Activated CD8-positive, alpha-beta memory T cell treated with anti-CD3 and anti-CD28 coated beads, Interleukin-2, amount 50 U/mL, for 4 hours (primary cell): ENCODE data around the gene DNAH17.
A peak's percentile ranks its signal among the peaks of the same experiment; 100 is the strongest.

ENCODE experiments used
- DNase-seq: peaks from one replicate; pipeline ENCODE4 v3.0.0-alpha.2; 2020

Gene DNAH17

GRCh38 chr17:78423961-78424675 lies 153.1 kb downstream of the DNAH17 start:
- DNase-seq = no peak

- no peak for DNase-seq
These were observed 154.2 kb downstream of the DNAH17 start for GRCh38 chr17:78422872-78423588.

DNA sequence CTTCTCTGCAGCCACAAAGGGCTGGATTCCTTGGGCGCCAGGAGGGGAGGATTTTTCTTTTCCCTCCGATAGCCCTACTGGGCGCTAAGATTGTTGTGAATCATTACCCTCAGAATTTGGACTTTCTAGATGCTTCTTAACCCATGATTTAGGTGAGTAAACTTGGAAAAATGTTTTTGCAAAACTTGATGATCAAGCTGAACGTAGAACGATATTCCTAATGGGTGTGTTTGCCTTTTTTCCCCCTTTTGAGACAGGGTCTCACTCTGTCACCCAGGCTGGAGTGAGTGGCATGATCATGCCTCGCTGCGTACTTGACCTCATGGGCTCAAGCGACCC lies 155.0 kb downstream of the DNAH17 start:
- DNase-seq = no peak

- peak; percentile 73 for DNase-seq
These were observed 155.5 kb downstream of the DNAH17 start for GRCh38 chr17:78421534-78422266.

- DNase-seq = no peak
These were observed 156.1 kb downstream of the DNAH17 start for GRCh38 chr17:78421084-78421533.

GRCh38 chr17:78419970-78420815 lies 157.0 kb downstream of the DNAH17 start:
- no peak for DNase-seq

- no peak for DNase-seq
These were observed 158.7 kb downstream of the DNAH17 start for GRCh38 chr17:78418326-78419026.

DNA sequence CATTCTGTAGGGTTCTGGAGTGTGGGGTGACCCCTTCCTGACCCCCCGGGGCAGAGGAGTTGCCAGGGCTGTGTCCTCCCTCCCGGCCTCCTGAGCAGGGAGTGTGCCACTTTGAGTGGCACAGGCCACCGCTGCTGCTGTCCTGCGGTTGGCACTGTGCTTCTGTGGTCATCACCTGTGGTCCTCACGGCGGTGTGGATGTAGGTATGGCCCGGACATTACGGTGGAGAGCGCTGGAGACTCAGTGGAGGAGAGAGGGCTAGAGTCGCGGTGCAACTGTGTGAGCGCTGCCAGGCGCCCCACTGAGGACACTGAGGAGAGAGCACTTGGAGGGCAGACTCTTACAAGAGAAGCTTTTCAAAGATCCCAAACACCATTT lies 159.7 kb downstream of the DNAH17 start:
- DNase-seq = no peak

DNA sequence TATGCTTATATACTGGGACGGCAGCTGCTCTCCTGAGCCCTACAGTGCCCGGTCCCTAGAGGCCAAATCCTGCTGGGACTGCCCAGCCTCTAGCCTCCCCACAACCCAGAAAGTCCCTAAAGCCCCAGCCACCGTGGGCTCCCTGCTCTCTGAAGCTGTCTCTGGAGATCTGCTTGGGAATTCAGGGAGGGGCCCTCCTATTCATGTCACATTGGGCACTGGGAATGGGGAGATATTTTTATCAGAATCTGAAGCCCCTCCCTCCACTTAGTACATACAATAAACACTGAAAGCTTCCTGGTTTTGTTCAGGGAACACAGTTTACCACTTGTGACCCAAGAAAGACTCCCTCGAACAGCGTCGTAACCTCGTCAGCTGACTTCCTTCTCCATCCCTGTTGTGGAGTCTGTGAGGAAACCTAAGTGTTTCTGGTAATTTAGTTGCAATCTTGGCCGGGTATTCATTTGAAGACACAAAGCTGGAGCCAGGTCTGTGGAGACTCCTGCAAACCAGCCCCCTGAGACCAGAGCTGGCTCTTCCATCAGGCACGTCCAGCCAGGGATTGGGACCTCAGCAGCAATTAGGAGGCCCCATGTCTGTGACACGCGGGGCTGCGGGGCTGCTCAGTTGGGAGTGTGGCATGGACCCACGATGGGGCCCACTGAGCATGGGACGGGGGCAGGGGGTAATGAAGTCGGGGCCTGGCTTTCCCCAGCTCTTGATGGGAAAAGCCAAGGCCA lies 160.2 kb downstream of the DNAH17 start:
- no peak for DNase-seq

DNA sequence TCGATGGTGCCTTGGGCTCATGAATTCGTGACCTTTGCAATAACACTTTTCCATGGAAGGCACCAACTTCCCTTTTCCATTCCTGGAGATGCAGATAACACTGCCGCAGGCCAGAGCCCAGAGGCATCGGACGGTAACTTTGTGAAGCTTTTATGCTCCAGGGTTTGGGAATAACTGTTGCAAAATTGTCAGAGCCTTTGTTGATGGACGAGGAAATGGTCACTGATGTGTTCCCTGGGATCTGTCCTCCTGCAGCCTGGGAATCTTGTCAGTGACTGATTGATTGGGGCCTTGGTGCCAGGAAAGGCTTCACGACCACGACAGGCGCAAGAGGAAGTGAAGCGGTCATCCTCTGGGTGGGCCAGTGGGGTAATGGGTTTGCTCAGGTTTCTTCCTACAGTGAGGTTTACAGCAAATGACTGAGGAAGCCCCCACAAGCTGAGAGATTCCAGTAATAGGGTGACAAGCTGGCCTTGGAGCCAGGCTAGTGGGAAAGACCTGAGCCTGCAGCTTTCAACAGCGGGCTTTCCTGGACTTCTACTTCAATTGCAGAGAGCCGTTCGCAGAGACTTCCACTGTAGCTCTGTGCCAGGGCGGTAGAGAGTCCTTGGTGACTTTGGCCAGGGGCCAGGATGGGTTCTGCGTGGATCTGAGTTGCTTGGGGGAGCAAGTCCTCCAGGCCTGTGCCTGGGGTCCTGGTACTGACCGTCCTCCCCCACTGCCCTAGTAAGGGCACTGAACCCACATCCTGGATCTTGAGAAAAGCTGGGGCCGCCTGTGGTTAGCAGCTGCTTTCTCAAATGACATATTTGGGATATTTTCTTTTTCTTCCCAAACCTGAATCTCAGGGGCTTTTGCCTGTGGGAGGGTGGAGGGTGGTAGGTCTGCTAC lies 161.1 kb downstream of the DNAH17 start:
- no peak for DNase-seq

DNA sequence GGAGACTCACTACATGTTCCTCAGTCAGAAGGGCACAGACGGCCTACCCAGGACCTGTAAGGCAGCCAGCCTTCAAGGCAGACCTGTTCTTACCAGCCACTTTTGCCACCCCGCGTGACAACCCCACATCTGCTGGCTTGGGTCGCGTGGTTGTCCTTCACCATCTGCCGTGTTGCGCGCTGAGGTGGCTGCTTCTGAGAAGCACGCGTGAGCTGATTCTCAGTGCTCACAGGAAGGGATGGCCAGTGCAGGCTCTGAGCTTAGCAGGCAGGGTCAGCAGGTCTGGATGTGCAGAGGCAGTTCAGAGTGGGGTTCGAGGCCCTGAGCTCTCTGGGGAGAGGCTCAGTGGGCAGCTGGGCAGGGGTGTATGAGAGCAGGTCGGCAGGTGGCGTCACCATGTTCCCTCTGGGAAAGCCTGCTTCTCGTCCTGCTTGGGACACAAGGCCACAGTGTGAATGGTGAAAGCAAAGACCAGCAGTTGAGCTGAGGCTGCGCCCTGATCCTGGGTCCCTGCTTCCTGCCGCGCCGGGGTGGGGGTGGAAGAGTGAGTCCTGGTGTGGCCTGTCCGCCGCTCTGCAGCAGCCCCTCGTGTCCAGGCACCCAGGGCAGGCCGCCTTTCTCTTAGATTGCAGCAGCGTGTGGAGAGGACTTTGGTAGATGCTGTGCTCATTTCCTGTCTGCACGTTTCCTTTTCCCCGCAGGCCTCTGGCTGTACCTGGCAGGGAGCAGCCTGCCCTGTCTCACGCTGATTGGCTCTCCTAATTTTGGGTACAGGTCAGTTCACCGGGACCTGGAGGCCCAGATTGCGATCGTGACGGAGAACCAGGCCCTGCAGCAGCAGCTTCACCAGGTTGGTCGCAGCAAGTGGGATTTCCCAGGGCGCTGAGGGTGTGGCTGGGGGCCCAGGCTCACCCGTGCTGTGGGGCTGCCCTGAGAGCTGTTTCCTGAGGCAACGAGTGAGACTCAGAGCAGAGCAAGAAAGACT lies 162.7 kb downstream of the DNAH17 start:
- DNase-seq = peak; percentile 55

GRCh38 chr17:78412403-78412802 lies 164.8 kb downstream of the DNAH17 start:
- DNase-seq = no peak

DNA sequence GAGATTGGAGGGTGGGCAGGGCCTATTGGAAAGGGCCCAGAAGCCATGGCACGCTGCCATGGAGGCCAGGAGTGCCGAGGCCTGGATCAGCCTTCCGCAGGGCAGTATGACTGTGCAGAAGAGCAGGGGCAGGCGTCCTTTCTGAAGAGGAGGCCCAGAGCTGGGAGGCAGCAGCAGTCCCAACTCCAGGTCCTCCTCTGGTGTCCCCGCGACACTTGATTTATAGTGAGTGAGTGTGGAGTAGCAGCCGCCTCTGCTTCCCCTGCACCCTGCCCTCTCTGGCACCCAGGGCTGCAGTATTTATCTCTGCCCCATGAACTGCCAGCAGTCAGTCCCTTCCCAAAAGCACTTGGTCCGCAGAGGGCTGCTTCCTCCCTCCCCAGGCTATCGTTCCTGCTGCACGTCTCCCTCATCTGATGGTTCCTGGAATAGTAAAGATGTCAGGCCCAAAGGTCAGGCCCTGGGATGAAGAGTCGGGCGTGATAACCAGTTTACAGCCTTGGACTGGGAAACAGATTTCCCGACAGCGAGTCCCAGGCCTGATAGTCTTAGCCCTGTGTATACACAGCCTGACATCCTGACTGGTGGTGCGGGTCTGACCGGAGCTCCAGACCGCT lies 165.8 kb downstream of the DNAH17 start:
- DNase-seq = no peak

DNA sequence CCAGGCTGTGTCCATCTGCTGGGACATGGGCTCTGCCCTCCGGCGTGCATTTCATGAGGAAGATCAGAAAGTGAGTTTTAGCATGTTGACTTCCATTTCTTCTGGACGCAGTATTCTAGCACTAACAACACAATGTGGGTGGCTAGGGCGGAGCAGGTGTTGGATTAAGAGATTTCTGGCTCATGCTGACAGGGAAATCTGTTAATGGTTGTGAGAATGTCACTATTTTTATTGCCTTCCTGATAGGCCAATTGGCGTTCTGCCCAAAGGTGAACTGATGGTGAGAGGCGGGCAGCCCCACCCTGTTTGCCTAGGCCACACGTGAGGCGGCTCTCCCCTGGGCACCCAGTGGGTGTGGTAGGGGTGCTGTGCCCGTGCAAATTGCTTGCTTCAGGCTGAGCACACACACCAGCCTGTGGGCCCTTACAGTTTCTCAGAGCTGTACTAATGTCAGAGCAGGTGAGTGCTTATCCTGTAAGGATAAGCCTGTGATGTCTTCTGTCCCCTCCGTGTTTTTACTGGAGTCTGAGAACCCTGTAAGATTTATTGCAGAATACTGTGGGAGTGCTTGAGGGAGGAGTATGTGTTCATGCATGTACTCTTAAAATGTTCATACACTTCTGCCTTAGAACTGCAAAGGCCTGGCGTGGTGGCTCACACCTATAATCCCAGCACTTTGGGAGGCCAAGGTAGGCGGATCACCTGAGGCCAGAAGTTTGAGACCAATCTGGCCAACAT lies 167.8 kb downstream of the DNAH17 start:
- no peak for DNase-seq

GRCh38 chr17:78408476-78409050 lies 168.6 kb downstream of the DNAH17 start:
- DNase-seq = no peak

DNA sequence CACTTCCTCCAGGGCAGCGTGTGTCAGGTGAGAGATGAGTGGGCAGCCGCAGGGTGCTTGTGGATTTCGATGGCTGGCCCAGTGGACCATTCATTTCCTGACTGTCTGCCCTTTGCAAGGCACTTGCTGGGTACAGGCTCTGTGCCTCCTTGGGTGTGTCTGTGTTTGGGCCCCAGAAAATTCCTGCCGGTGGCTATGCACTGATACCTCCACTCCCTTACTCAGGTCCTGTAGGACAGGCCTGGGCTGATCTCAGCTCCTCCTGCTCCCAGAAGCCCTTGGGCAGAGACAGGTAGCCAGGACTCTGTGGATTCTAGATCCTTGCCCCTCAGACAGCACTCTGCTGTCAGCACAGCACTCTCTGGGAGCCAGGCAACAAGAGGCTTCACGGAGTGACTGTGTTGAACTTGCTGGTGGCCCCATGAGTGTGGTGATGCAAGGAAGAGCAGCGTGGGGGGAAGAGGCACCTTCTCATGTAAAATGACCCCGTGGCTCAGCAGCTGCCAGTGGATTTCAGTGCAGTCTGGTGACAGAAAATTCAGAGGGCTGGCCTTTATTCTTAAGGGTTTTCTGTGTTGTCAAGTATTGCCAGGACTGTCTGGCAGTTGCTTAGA lies 169.7 kb downstream of the DNAH17 start:
- DNase-seq = no peak

DNA sequence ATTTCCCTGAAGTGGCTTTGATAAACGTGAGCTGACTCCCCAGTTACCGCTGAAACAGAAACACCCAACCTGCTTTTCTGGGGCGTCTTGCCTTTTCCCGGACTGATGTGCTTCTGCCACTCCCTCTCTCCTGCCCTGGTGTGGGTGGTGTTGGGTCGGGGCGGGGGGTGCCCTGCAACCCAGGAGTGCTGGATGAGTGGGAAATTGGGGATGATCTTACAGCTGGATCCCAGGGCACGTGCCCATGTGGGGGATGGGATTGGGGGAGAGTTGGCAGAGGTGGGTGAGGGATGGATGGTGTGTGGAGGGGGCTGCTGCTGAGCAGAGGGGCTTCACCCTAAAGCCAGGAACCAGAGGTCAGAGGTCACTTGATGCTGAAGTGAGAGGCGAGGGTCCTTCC lies 170.3 kb downstream of the DNAH17 start:
- DNase-seq = no peak
